Measurements from ENCODE around the gene RUFY1. TPM values are rescaled to one million over a fixed set of nuclear protein-coding genes. Genes with fewer than 3 reads are reported as not detected.
"Not testable (repeated sequence)": the region's sequence is repeated elsewhere in the genome, so short reads cannot be mapped to it uniquely, and the experiment has no call there.

RUFY1 gene
- total RNA-seq, 1 donor from 2014 or later, result 24.0 TPM

- DNase-seq, result no peak
These were observed 13.7 kb upstream of the RUFY1 start for GRCh38 chr5:179536676-179537075.

GRCh38 chr5:179542170-179542569, 8.2 kb upstream of the RUFY1 start:
- DNase-seq, result no peak

- not testable (repeated sequence) for DNase-seq
These were observed 7.1 kb upstream of the RUFY1 start for GRCh38 chr5:179543275-179543674.

GRCh38 chr5:179553006-179553405, 2.7 kb downstream of the RUFY1 start:
- DNase-seq, result no peak

- no peak for DNase-seq
These were observed 3.5 kb downstream of the RUFY1 start for GRCh38 chr5:179553875-179554274.

- no peak for DNase-seq
These were observed 4.6 kb downstream of the RUFY1 start for GRCh38 chr5:179554981-179555380.

GRCh38 chr5:179558261-179558799, 8.0 kb downstream of the RUFY1 start:
- DNase-seq, result not testable (repeated sequence)

GRCh38 chr5:179558932-179559283, 8.6 kb downstream of the RUFY1 start:
- no peak for DNase-seq

- DNase-seq, result peak; percentile 97
These were observed 9.2 kb downstream of the RUFY1 start for GRCh38 chr5:179559284-179560252.

- DNase-seq, result no peak
These were observed 14.2 kb downstream of the RUFY1 start for GRCh38 chr5:179564526-179564925.

GRCh38 chr5:179568721-179569120, 18.4 kb downstream of the RUFY1 start:
- no peak for DNase-seq

- DNase-seq, result no peak
These were observed 22.0 kb downstream of the RUFY1 start for GRCh38 chr5:179572386-179572785.

- no peak for DNase-seq
These were observed 27.1 kb downstream of the RUFY1 start for GRCh38 chr5:179577286-179577960.

GRCh38 chr5:179585941-179586401, 35.6 kb downstream of the RUFY1 start:
- no peak for DNase-seq

GRCh38 chr5:179588166-179588565, 37.8 kb downstream of the RUFY1 start:
- DNase-seq, result no peak

GRCh38 chr5:179595916-179596315, 45.6 kb downstream of the RUFY1 start:
- DNase-seq, result no peak

- no peak for DNase-seq
These were observed 46.1 kb downstream of the RUFY1 start for GRCh38 chr5:179596421-179596820.

GRCh38 chr5:179599100-179599499, 48.7 kb downstream of the RUFY1 start:
- DNase-seq, result no peak

GRCh38 chr5:179599566-179599965, 49.2 kb downstream of the RUFY1 start:
- no peak for DNase-seq

GRCh38 chr5:179599973-179600372, 49.6 kb downstream of the RUFY1 start:
- no peak for DNase-seq

GRCh38 chr5:179601871-179602625, 51.7 kb downstream of the RUFY1 start:
- no peak for DNase-seq

GRCh38 chr5:179603308-179603707, 53.0 kb downstream of the RUFY1 start:
- no peak for DNase-seq
